SK-N-MC (cell line): ENCODE results near the gene FADS1.

Experiments used
- EZH2 ChIP-seq: fragments of 200-600 bp; sonication (generic); IDR thresholded peaks from one replicate; pipeline ENCODE4 v1.6.1; 2017; ENCODE audit warnings: antibody characterized with exemption
- FOXP2 ChIP-seq: optimal IDR thresholded peaks from 2 replicates; pipeline ENCODE3; 2011; ENCODE audit warnings: mild to moderate bottlenecking, moderate library complexity; ENCODE audit not compliant: insufficient read depth; ENCODE audit errors: extremely low read length, control extremely low read depth
- POLR2AphosphoS5 ChIP-seq: IDR thresholded peaks from 2 replicates; pipeline ENCODE4 v1.6.1; 2012; ENCODE audit warnings: mild to moderate bottlenecking, low read depth, low read length, borderline replicate concordance

DNA sequence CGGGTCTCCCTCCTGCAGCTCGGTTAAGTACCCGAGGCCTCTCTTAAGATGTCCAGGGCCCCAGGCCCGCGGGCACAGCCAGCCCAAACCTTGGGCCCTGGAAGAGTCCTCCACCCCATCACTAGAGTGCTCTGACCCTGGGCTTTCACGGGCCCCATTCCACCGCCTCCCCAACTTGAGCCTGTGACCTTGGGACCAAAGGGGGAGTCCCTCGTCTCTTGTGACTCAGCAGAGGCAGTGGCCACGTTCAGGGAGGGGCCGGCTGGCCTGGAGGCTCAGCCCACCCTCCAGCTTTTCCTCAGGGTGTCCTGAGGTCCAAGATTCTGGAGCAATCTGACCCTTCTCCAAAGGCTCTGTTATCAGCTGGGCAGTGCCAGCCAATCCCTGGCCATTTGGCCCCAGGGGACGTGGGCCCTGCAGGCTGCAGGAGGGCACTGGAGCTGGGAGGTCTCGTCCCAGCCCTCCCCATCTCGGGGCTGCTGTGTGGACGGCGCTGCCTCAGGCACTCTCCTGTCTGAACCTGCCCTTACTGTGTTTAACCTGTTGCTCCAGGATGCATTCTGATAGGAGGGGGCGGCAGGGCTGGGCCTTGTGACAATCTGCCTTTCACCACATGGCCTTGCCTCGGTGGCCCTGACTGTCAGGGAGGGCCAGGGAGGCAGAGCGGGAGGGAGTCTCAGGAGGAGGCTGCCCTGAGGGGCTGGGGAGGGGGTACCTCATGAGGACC, 49.6 kb upstream of the FADS1 start:
- no peak for TF ChIP-seq EZH2
- no peak for TF ChIP-seq POLR2AphosphoS5
- no peak for TF ChIP-seq FOXP2
